GM23338 (cell line): Measurements from ENCODE around the gene NOL9.

Experiments
- CTCF ChIP-seq, 2 experiments: fragments of 200-600 bp in 1 of 2; sonication (generic) in 1 of 2; conservative IDR thresholded peaks; 2 replicates each; pipeline versions ENCODE4 v1.5.1 to v1.6.1; 2016 to 2017; ENCODE audit warnings: antibody characterized with exemption in 2 of 2, low read depth in 2 of 2, mild to moderate bottlenecking in 2 of 2, moderate library complexity in 1 of 2
- EZH2 ChIP-seq: fragments of 200-600 bp; sonication (generic); IDR thresholded peaks from one replicate; pipeline ENCODE4 v1.8.0; 2017; ENCODE audit warnings: antibody characterized with exemption, mild to moderate bottlenecking, low read depth; ENCODE audit not compliant: unreplicated experiment
- EZH2phosphoT487 ChIP-seq: fragments of 200-600 bp; sonication (generic); IDR thresholded peaks from one replicate; pipeline ENCODE4 v1.8.1; 2018; ENCODE audit warnings: antibody characterized with exemption; ENCODE audit not compliant: unreplicated experiment
- JUNB ChIP-seq: IDR thresholded peaks from one replicate; pipeline ENCODE4 v1.6.1; 2016; ENCODE audit warnings: antibody characterized with exemption; ENCODE audit not compliant: unreplicated experiment
- NANOG ChIP-seq: IDR thresholded peaks from 2 replicates; pipeline ENCODE4 v1.6.1; 2016; ENCODE audit warnings: antibody characterized with exemption, borderline replicate concordance
- TF ChIP-seq, protein P1 (sequence below): IDR thresholded peaks from one replicate; pipeline ENCODE4 v1.6.1; 2018; ENCODE audit warnings: antibody characterized with exemption; ENCODE audit not compliant: unreplicated experiment

DNA sequence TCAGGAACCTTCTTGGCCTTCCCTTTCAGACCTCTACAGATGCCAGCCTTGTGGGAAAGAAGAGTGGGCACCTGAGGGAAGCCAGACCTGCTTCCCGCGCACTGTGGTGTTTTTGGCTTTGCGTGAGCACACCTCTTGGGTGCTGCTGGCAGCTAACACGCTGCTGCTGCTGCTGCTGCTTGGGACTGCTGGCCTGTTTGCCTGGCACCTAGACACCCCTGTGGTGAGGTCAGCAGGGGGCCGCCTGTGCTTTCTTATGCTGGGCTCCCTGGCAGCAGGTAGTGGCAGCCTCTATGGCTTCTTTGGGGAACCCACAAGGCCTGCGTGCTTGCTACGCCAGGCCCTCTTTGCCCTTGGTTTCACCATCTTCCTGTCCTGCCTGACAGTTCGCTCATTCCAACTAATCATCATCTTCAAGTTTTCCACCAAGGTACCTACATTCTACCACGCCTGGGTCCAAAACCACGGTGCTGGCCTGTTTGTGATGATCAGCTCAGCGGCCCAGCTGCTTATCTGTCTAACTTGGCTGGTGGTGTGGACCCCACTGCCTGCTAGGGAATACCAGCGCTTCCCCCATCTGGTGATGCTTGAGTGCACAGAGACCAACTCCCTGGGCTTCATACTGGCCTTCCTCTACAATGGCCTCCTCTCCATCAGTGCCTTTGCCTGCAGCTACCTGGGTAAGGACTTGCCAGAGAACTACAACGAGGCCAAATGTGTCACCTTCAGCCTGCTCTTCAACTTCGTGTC is 24.5 kb upstream of the NOL9 start:
- TF ChIP-seq CTCF (conservative IDR thresholded peaks at IDR 0.05; ENCODE audit: low read depth in 2 of 2) (no peak), NANOG (no peak), EZH2phosphoT487 (no peak), JUNB (no peak), EZH2 (no peak)
- TF ChIP-seq, protein P1, sequence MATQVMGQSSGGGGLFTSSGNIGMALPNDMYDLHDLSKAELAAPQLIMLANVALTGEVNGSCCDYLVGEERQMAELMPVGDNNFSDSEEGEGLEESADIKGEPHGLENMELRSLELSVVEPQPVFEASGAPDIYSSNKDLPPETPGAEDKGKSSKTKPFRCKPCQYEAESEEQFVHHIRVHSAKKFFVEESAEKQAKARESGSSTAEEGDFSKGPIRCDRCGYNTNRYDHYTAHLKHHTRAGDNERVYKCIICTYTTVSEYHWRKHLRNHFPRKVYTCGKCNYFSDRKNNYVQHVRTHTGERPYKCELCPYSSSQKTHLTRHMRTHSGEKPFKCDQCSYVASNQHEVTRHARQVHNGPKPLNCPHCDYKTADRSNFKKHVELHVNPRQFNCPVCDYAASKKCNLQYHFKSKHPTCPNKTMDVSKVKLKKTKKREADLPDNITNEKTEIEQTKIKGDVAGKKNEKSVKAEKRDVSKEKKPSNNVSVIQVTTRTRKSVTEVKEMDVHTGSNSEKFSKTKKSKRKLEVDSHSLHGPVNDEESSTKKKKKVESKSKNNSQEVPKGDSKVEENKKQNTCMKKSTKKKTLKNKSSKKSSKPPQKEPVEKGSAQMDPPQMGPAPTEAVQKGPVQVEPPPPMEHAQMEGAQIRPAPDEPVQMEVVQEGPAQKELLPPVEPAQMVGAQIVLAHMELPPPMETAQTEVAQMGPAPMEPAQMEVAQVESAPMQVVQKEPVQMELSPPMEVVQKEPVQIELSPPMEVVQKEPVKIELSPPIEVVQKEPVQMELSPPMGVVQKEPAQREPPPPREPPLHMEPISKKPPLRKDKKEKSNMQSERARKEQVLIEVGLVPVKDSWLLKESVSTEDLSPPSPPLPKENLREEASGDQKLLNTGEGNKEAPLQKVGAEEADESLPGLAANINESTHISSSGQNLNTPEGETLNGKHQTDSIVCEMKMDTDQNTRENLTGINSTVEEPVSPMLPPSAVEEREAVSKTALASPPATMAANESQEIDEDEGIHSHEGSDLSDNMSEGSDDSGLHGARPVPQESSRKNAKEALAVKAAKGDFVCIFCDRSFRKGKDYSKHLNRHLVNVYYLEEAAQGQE = no peak
